DND-41 (cell line): ENCODE data around the gene DNM2.
"Not testable (repeated sequence)": the region's sequence is repeated elsewhere in the genome, so short reads cannot be mapped to it uniquely, and the experiment has no call there.

Experiments used
- ATAC-seq: fragments of 200-7000 bp; cut with Tn5 transposase; 3 replicates; pipeline ENCODE4 v1.9.1; 2021; ENCODE audit warnings: low read depth; ENCODE audit not compliant: insufficient read depth
- DNase-seq: peaks from one replicate; pipeline ENCODE4 v3.0.0-alpha.2; 2020
- H2AFZ ChIP-seq: 2 replicates; pipeline ENCODE4 v1.6.0; 2012; ENCODE audit warnings: low read depth, low read length
- H3K27ac ChIP-seq: 2 replicates; pipeline ENCODE4 v1.5.1; 2012; ENCODE audit warnings: low read length, inconsistent platforms
- H3K27me3 ChIP-seq: fragments of 200-600 bp; sonication (generic); 2 replicates; pipeline ENCODE4 v1.6.0; 2012; ENCODE audit warnings: low read length, mild to moderate bottlenecking, inconsistent platforms; ENCODE audit not compliant: insufficient read depth, poor library complexity
- H3K36me3 ChIP-seq: 2 replicates; pipeline ENCODE4 v1.5.1; 2012; ENCODE audit warnings: low read length, inconsistent platforms; ENCODE audit not compliant: insufficient read depth
- H3K4me1 ChIP-seq: 2 replicates; pipeline ENCODE4 v1.5.1; 2012; ENCODE audit warnings: mild to moderate bottlenecking, low read length; ENCODE audit not compliant: insufficient read depth
- H3K4me2 ChIP-seq: 2 replicates; pipeline ENCODE4 v1.6.0; 2012; ENCODE audit warnings: mild to moderate bottlenecking, moderate library complexity, low read length, inconsistent platforms; ENCODE audit not compliant: insufficient read depth
- H3K4me3 ChIP-seq, 2 experiments: fragments of 200-600 bp in 1 of 2; shearing (Covaris generic) in 1 of 2; 2 replicates each; pipeline ENCODE4 v1.5.1; 2012 to 2016; ENCODE audit warnings: inconsistent platforms in 2 of 2, low read length in 2 of 2, mild to moderate bottlenecking in 2 of 2, low read depth in 1 of 2, moderate library complexity in 1 of 2
- H3K79me2 ChIP-seq: 2 replicates; pipeline ENCODE4 v1.6.0; 2012; ENCODE audit warnings: low read length, inconsistent platforms; ENCODE audit not compliant: insufficient read depth
- H3K9ac ChIP-seq: 2 replicates; pipeline ENCODE4 v1.6.0; 2012; ENCODE audit warnings: low read depth, mild to moderate bottlenecking, inconsistent platforms, low read length, moderate library complexity
- H3K9me3 ChIP-seq: 2 replicates; pipeline ENCODE4 v1.5.1; 2012; ENCODE audit warnings: low read length, moderate library complexity, mild to moderate bottlenecking, inconsistent platforms; ENCODE audit not compliant: insufficient read depth, severe bottlenecking
- H4K20me1 ChIP-seq: 2 replicates; pipeline ENCODE4 v1.6.0; 2012; ENCODE audit warnings: low read length; ENCODE audit not compliant: insufficient read depth
- CTCF ChIP-seq: IDR thresholded peaks from 2 replicates; pipeline ENCODE4 v1.5.1; 2012; ENCODE audit warnings: borderline replicate concordance, low read length, moderate library complexity, mild to moderate bottlenecking; ENCODE audit not compliant: poor library complexity, severe bottlenecking; ENCODE audit errors: extremely low read depth
- EZH2 ChIP-seq: IDR thresholded peaks from 3 replicates; pipeline ENCODE4 v1.6.1; 2012; ENCODE audit warnings: borderline replicate concordance, low read depth, mild to moderate bottlenecking, moderate library complexity, low read length, inconsistent platforms; ENCODE audit not compliant: severe bottlenecking

Gene DNM2

GRCh38 chr19:10756791-10757190, 38.9 kb downstream of the DNM2 start:
- H3K79me2 ChIP-seq: peaks cover 73% of the 10 kb centered on the region
- no peak for TF ChIP-seq CTCF
- no peak for TF ChIP-seq EZH2
- H3K4me1 ChIP-seq: peaks cover 27% of the 10 kb centered on the region
- peak overlapping the region; percentile 42; the same call in 1 of the 2 replicates for H3K27ac ChIP-seq
- DNase-seq: no peak
- no peak for ATAC-seq
- H4K20me1 ChIP-seq: peaks cover 53% of the 10 kb centered on the region
- H3K36me3 ChIP-seq: peaks cover 19% of the 10 kb centered on the region
- no peak overlapping the region for H2AFZ ChIP-seq
- H3K9ac ChIP-seq: no peak overlapping the region
- no peak overlapping the region for H3K4me2 ChIP-seq
- no peaks in the 10 kb centered on the region for H3K9me3 ChIP-seq
- no peaks in the 10 kb centered on the region for H3K27me3 ChIP-seq
- H3K4me3 ChIP-seq: no peak overlapping the region

GRCh38 chr19:10758050-10758449, 40.2 kb downstream of the DNM2 start:
- H3K27me3 ChIP-seq, H3K4me2 ChIP-seq, H3K9ac ChIP-seq, H2AFZ ChIP-seq, H3K9me3 ChIP-seq, H3K4me3 ChIP-seq, DNase-seq, ATAC-seq: not testable (repeated sequence)
- peaks cover 27% of the 10 kb centered on the region for H3K36me3 ChIP-seq
- peaks cover 27% of the 10 kb centered on the region for H3K4me1 ChIP-seq
- H4K20me1 ChIP-seq: peaks cover 49% of the 10 kb centered on the region
- H3K79me2 ChIP-seq: peaks cover 73% of the 10 kb centered on the region
- H3K27ac ChIP-seq: peak overlapping the region; percentile 60; the same call in 1 of the 2 replicates

- Histone ChIP-seq H3K4me3 (peak overlapping the region in 1 of 2 experiments; percentile 45; a peak in 2 of 4 replicates), H3K9me3 (no peaks in the 10 kb centered on the region), H4K20me1 (peaks cover 56% of the 10 kb centered on the region), H2AFZ (no peak overlapping the region), H3K4me2 (peak overlapping the region; percentile 64), H3K27ac (peak overlapping the region; percentile 85), H3K9ac (peak overlapping the region; percentile 46; the same call in 1 of the 2 replicates), H3K36me3 (peaks cover 36% of the 10 kb centered on the region), H3K4me1 (peaks cover 27% of the 10 kb centered on the region), H3K27me3 (no peaks in the 10 kb centered on the region), H3K79me2 (peaks cover 74% of the 10 kb centered on the region)
- DNase-seq (no peak), ATAC-seq (no peak)
- TF ChIP-seq EZH2: no peak
- TF ChIP-seq CTCF: no peak
Observed at GRCh38 chr19:10758978-10759377, 41.1 kb downstream of the DNM2 start.

GRCh38 chr19:10760273-10760944, 42.5 kb downstream of the DNM2 start:
- Histone ChIP-seq H3K4me3 (peak overlapping the region in 1 of 2 experiments; percentile 41; a peak in 2 of 4 replicates), H3K27me3 (no peaks in the 10 kb centered on the region), H3K79me2 (peaks cover 72% of the 10 kb centered on the region), H3K36me3 (peaks cover 43% of the 10 kb centered on the region), H3K27ac (peak overlapping the region; percentile 65), H3K9me3 (no peaks in the 10 kb centered on the region), H3K4me2 (peak overlapping the region; percentile 64), H3K9ac (peak overlapping the region; percentile 6; the same call in 1 of the 2 replicates), H3K4me1 (peaks cover 27% of the 10 kb centered on the region), H2AFZ (no peak overlapping the region), H4K20me1 (peaks cover 56% of the 10 kb centered on the region)
- ATAC-seq (no peak), DNase-seq (no peak)
- TF ChIP-seq CTCF (no peak), EZH2 (no peak)
